Muscle layer of colon (tissue), 2 donors: Measurements from ENCODE around the gene LTV1.
"Not testable (repeated sequence)": the region's sequence is repeated elsewhere in the genome, so short reads cannot be mapped to it uniquely, and the experiment has no call there.

Source experiments
- H3K27ac ChIP-seq: one replicate; pipeline ENCODE4 v1.7.0; 2013; ENCODE audit warnings: low read depth, mild to moderate bottlenecking, low read length, moderate library complexity
- H3K27me3 ChIP-seq, 2 donors: one replicate each; pipeline ENCODE4 v1.7.0; 2013; ENCODE audit warnings: low read length in 2 of 2, mild to moderate bottlenecking in 2 of 2; ENCODE audit not compliant: insufficient read depth in 2 of 2, control insufficient read depth in 1 of 2
- H3K36me3 ChIP-seq: one replicate; pipeline ENCODE4 v1.7.0; 2013; ENCODE audit warnings: mild to moderate bottlenecking, low read length; ENCODE audit not compliant: insufficient read depth
- H3K4me1 ChIP-seq: one replicate; pipeline ENCODE4 v1.7.0; 2013; ENCODE audit warnings: mild to moderate bottlenecking, low read length; ENCODE audit not compliant: insufficient read depth
- H3K4me3 ChIP-seq, 2 donors: one replicate each; pipeline ENCODE4 v1.7.0; 2013; ENCODE audit warnings: low read length in 2 of 2, low read depth in 1 of 2, mild to moderate bottlenecking in 1 of 2, moderate library complexity in 1 of 2
- H3K9ac ChIP-seq: one replicate; pipeline ENCODE4 v1.7.0; 2013; ENCODE audit warnings: low read length
- H3K9me3 ChIP-seq: one replicate; pipeline ENCODE4 v1.7.0; 2013; ENCODE audit warnings: mild to moderate bottlenecking, low read length
- donor health status: abdominal sarcoma.
- donor health status: Adenocarcinoma of cecum.

LTV1 gene

GRCh38 chr6:143844006-143844405 is 868 bp downstream of the LTV1 start:
- H3K4me1 ChIP-seq = peaks cover 7% of the 10 kb centered on the region
- H3K36me3 ChIP-seq = peaks cover 39% of the 10 kb centered on the region
- peak overlapping the region; percentile 97 for H3K27ac ChIP-seq
- H3K9ac ChIP-seq = peak overlapping the region; percentile 99
- no peaks in the 10 kb centered on the region for H3K9me3 ChIP-seq
- peak overlapping the region; percentile 94 to 97 for H3K4me3 ChIP-seq
- no peaks in the 10 kb centered on the region for H3K27me3 ChIP-seq

GRCh38 chr6:143845033-143845432 is 1.9 kb downstream of the LTV1 start:
- Histone ChIP-seq H3K4me3 (no peak overlapping the region), H3K9me3 (no peaks in the 10 kb centered on the region), H3K9ac (no peak overlapping the region), H3K27me3 (no peaks in the 10 kb centered on the region), H3K27ac (no peak overlapping the region), H3K36me3 (peaks cover 49% of the 10 kb centered on the region), H3K4me1 (peaks cover 7% of the 10 kb centered on the region)

GRCh38 chr6:143851706-143852105 is 8.6 kb downstream of the LTV1 start:
- not testable (repeated sequence) for H3K4me1 ChIP-seq, H3K4me3 ChIP-seq, H3K27me3 ChIP-seq, H3K9ac ChIP-seq, H3K9me3 ChIP-seq, H3K27ac ChIP-seq
- peaks cover 47% of the 10 kb centered on the region for H3K36me3 ChIP-seq

- peaks cover 51% of the 10 kb centered on the region for H3K36me3 ChIP-seq
- H3K9me3 ChIP-seq, H3K27me3 ChIP-seq, H3K4me1 ChIP-seq, H3K4me3 ChIP-seq, H3K27ac ChIP-seq, H3K9ac ChIP-seq: not testable (repeated sequence)
These were observed 11.9 kb downstream of the LTV1 start for GRCh38 chr6:143855057-143855456.

- peaks cover 48% of the 10 kb centered on the region for H3K36me3 ChIP-seq
- not testable (repeated sequence) for H3K4me3 ChIP-seq, H3K27me3 ChIP-seq
These were observed 13.6 kb downstream of the LTV1 start for GRCh38 chr6:143856762-143857161.

GRCh38 chr6:143857651-143858050 is 14.5 kb downstream of the LTV1 start:
- Histone ChIP-seq H3K36me3 (peaks cover 52% of the 10 kb centered on the region), H3K4me3 (no peak overlapping the region)

More at GRCh38 chr6:143856762-143857161, 13.6 kb downstream of the LTV1 start:
- not testable (repeated sequence) for H3K4me1 ChIP-seq, H3K9me3 ChIP-seq, H3K9ac ChIP-seq, H3K27ac ChIP-seq

GRCh38 chr6:143859891-143860660 is 16.9 kb downstream of the LTV1 start:
- Histone ChIP-seq H3K9me3 (no peaks in the 10 kb centered on the region), H3K4me3 (no peak overlapping the region), H3K36me3 (peaks cover 57% of the 10 kb centered on the region), H3K9ac (no peak overlapping the region), H3K27ac (no peak overlapping the region), H3K27me3 (no peaks in the 10 kb centered on the region), H3K4me1 (no peaks in the 10 kb centered on the region)

More at GRCh38 chr6:143857651-143858050, 14.5 kb downstream of the LTV1 start:
- no peaks in the 10 kb centered on the region for H3K4me1 ChIP-seq
- H3K9me3 ChIP-seq = no peaks in the 10 kb centered on the region
- no peak overlapping the region for H3K9ac ChIP-seq
- no peak overlapping the region for H3K27ac ChIP-seq
- no peaks in the 10 kb centered on the region for H3K27me3 ChIP-seq

- Histone ChIP-seq H3K36me3 (peaks cover 31% of the 10 kb centered on the region), H3K9ac (no peak overlapping the region), H3K4me1 (no peaks in the 10 kb centered on the region), H3K27ac (peak overlapping the region; percentile 42), H3K9me3 (no peaks in the 10 kb centered on the region), H3K27me3 (no peaks in the 10 kb centered on the region), H3K4me3 (no peak overlapping the region)
These were observed 20.6 kb downstream of the LTV1 start for GRCh38 chr6:143863771-143864170.

- Histone ChIP-seq H3K27me3 (no peaks in the 10 kb centered on the region), H3K4me1 (no peaks in the 10 kb centered on the region), H3K36me3 (peaks cover 26% of the 10 kb centered on the region), H3K9me3 (no peaks in the 10 kb centered on the region), H3K9ac (no peak within 1 kb of the TSS), H3K4me3 (no peak within 1 kb of the TSS), H3K27ac (peak within 1 kb of the TSS; percentile 42)
These were observed 21.1 kb downstream of the LTV1 start, which contains the start of gene ZC2HC1B for GRCh38 chr6:143864234-143864633. Gene ZC2HC1B (plus strand): TSS chr6:143864474. CDS start chr6:143864540, 66 bp downstream.

GRCh38 chr6:143867236-143867635 is 24.1 kb downstream of the LTV1 start:
- Histone ChIP-seq H3K27ac (no peak overlapping the region), H3K27me3 (no peaks in the 10 kb centered on the region), H3K4me1 (no peaks in the 10 kb centered on the region), H3K36me3 (peaks cover 6% of the 10 kb centered on the region), H3K9me3 (no peaks in the 10 kb centered on the region), H3K4me3 (no peak overlapping the region), H3K9ac (no peak overlapping the region)

GRCh38 chr6:143868808-143869207 is 25.7 kb downstream of the LTV1 start:
- H3K4me1 ChIP-seq, H3K27ac ChIP-seq, H3K9me3 ChIP-seq, H3K9ac ChIP-seq, H3K4me3 ChIP-seq, H3K36me3 ChIP-seq, H3K27me3 ChIP-seq: not testable (repeated sequence)

- H3K27me3 ChIP-seq, H3K9me3 ChIP-seq, H3K27ac ChIP-seq, H3K4me1 ChIP-seq, H3K36me3 ChIP-seq, H3K4me3 ChIP-seq, H3K9ac ChIP-seq: not testable (repeated sequence)
These were observed 28.1 kb downstream of the LTV1 start for GRCh38 chr6:143871202-143871730.
